A549 (cell line): ENCODE results near the gene UNKL. TPM values are rescaled to one million over a fixed set of nuclear protein-coding genes. Genes with fewer than 3 reads are reported as not detected.

Experiments
- ATAC-seq, 2 experiments: fragments of 200-7000 bp in 1 of 2; fragments of >200 bp in 1 of 2; cut with Nextera tagmentation in 1 of 2; cut with Tn5 transposase in 1 of 2; 3 replicates each; pipeline versions ENCODE4 v1.8.0 to v1.9.1; 2018 to 2020; ENCODE audit warnings: mild to moderate bottlenecking in 1 of 2, moderate library complexity in 1 of 2
- CTCF ChIA-PET: fragments of 300-600 bp; sonication (Branson Sonifier 250); formaldehyde crosslinking; extraction: SDS; loops from one replicate; lab custom pipeline; 2021; ENCODE audit warnings: antibody characterized with exemption, inconsistent platforms; lab: Yijun Ruan, JAX
- POLR2A ChIA-PET: fragments of 350-600 bp; formaldehyde crosslinking; extraction: SDS; loops from one replicate; lab custom pipeline; 2021; ENCODE audit warnings: antibody characterized with exemption, inconsistent platforms; lab: Yijun Ruan, JAX
- DNase-seq, 2 experiments: peaks; one replicate each; pipeline versions ENCODE4 v3.0.0 to v3.0.0-alpha.2; 2011 to 2016; ENCODE audit warnings: low read depth in 1 of 2, low spot score in 1 of 2
- FAIRE-seq: peaks from 2 replicates; lab custom pipeline; 2011; peaks lifted over from hg19 to GRCh38; lab: Jason Lieb, UNC
- H3K27ac ChIP-seq, 2 experiments: fragments of >200 bp; sonication (Bioruptor Twin); formaldehyde crosslinking; 3 replicates each; pipeline ENCODE4 v1.5.1; 2016 to 2017
- H3K4me1 ChIP-seq: fragments of >200 bp; sonication (Bioruptor Twin); formaldehyde crosslinking; 3 replicates; pipeline ENCODE4 v1.6.1; 2016
- H3K4me2 ChIP-seq: fragments of >200 bp; sonication (Bioruptor Twin); formaldehyde crosslinking; 3 replicates; pipeline ENCODE4 v1.6.1; 2016
- H3K4me3 ChIP-seq: fragments of >200 bp; sonication (Bioruptor Twin); formaldehyde crosslinking; 3 replicates; pipeline ENCODE4 v1.5.1; 2016
- H3K9me3 ChIP-seq: fragments of >200 bp; sonication (Bioruptor Twin); formaldehyde crosslinking; 3 replicates; pipeline ENCODE4 v1.6.1; 2016
- BHLHE40 ChIP-seq: IDR thresholded peaks from 2 replicates; pipeline ENCODE4 v1.6.1; 2012; ENCODE audit warnings: low read depth, low read length, inconsistent platforms
- CEBPB ChIP-seq, 2 experiments: fragments of >200 bp in 1 of 2; sonication (Bioruptor Twin) in 1 of 2; formaldehyde crosslinking in 1 of 2; IDR thresholded peaks; 2 replicates each; pipeline ENCODE4 v1.6.1; 2012 to 2016
- CHD4 ChIP-seq: fragments of 200-600 bp; sonication (generic); IDR thresholded peaks from 2 replicates; pipeline ENCODE4 v1.6.1; 2016; ENCODE audit warnings: antibody characterized with exemption, mild to moderate bottlenecking, borderline replicate concordance
- EHMT2 ChIP-seq: fragments of 200-600 bp; sonication (generic); IDR thresholded peaks from 2 replicates; pipeline ENCODE4 v1.6.1; 2016; ENCODE audit warnings: antibody characterized with exemption, low read depth, mild to moderate bottlenecking, moderate library complexity
- FOSB ChIP-seq: fragments of 250-450 bp; sonication (Bioruptor Pico); IDR thresholded peaks from 2 replicates; pipeline ENCODE4 v1.5.0; 2020; ENCODE audit warnings: mild to moderate bottlenecking, moderate library complexity
- FOSL2 ChIP-seq, 2 experiments: fragments of 450-650 bp in 1 of 2; fragments of >200 bp in 1 of 2; sonication (Bioruptor Twin) in 1 of 2; formaldehyde crosslinking; IDR thresholded peaks; 2 replicates each; pipeline versions ENCODE4 v1.5.0 to v1.6.1; 2016 to 2020; ENCODE audit warnings: mild to moderate bottlenecking in 1 of 2, moderate library complexity in 1 of 2
- FOXS1 ChIP-seq: fragments of 250-450 bp; sonication (Bioruptor Pico); IDR thresholded peaks from 2 replicates; pipeline ENCODE4 v1.5.0; 2020; ENCODE audit warnings: mild to moderate bottlenecking, moderate library complexity
- GATA3 ChIP-seq: IDR thresholded peaks from 2 replicates; pipeline ENCODE4 v1.6.1; 2012; ENCODE audit warnings: borderline replicate concordance
- HDAC2 ChIP-seq: fragments of 200-600 bp; sonication (generic); IDR thresholded peaks from 2 replicates; pipeline ENCODE4 v1.6.1; 2016
- HEYL ChIP-seq: fragments of 250-450 bp; sonication (Bioruptor Pico); IDR thresholded peaks from 2 replicates; pipeline ENCODE4 v1.8.0; 2021; ENCODE audit warnings: mild to moderate bottlenecking, moderate library complexity
- HOXB13 ChIP-seq: fragments of 250-450 bp; sonication (Bioruptor Pico); IDR thresholded peaks from 2 replicates; pipeline ENCODE4 v1.5.0; 2020; ENCODE audit warnings: low read depth, mild to moderate bottlenecking, moderate library complexity
- JUNB ChIP-seq: fragments of >200 bp; sonication (Bioruptor Twin); formaldehyde crosslinking; IDR thresholded peaks from 2 replicates; pipeline ENCODE4 v1.6.1; 2016
- MAFK ChIP-seq: fragments of 450-650 bp; IDR thresholded peaks from 2 replicates; pipeline ENCODE4 v1.6.1; 2014; ENCODE audit not compliant: partially characterized antibody
- MYC ChIP-seq: IDR thresholded peaks from 2 replicates; pipeline ENCODE4 v1.6.1; 2012; ENCODE audit warnings: mild to moderate bottlenecking, inconsistent platforms, low read length, improper control_type of control experiment, borderline replicate concordance
- PHF8 ChIP-seq: fragments of 200-600 bp; sonication (generic); IDR thresholded peaks from 2 replicates; pipeline ENCODE4 v1.6.1; 2016; ENCODE audit warnings: low read depth, mild to moderate bottlenecking, antibody characterized with exemption, moderate library complexity, borderline replicate concordance
- RARB ChIP-seq: fragments of 250-450 bp; sonication (Bioruptor Pico); IDR thresholded peaks from 2 replicates; pipeline ENCODE4 v1.8.0; 2021; ENCODE audit warnings: mild to moderate bottlenecking, moderate library complexity
- RNF2 ChIP-seq: fragments of 200-600 bp; sonication (generic); IDR thresholded peaks from 2 replicates; pipeline ENCODE4 v1.6.1; 2016; ENCODE audit warnings: low read depth, mild to moderate bottlenecking, antibody characterized with exemption, moderate library complexity, borderline replicate concordance
- SREBF2 ChIP-seq: fragments of 450-650 bp; IDR thresholded peaks from 2 replicates; pipeline ENCODE4 v1.6.1; 2014; ENCODE audit warnings: mild to moderate bottlenecking, moderate library complexity
- TFCP2L1 ChIP-seq: fragments of 250-450 bp; sonication (Bioruptor Pico); IDR thresholded peaks from 2 replicates; pipeline ENCODE4 v1.5.0; 2021; ENCODE audit warnings: mild to moderate bottlenecking
- TP53 ChIP-seq: fragments of 250-450 bp; sonication (Bioruptor Pico); IDR thresholded peaks from 2 replicates; pipeline ENCODE4 v1.5.0; 2021; ENCODE audit warnings: mild to moderate bottlenecking, moderate library complexity
- ZC3H11A ChIP-seq: fragments of 450-650 bp; IDR thresholded peaks from 2 replicates; pipeline ENCODE4 v1.6.1; 2014; ENCODE audit warnings: antibody characterized with exemption, mild to moderate bottlenecking
- ZSCAN20 ChIP-seq: fragments of 250-450 bp; sonication (Bioruptor Pico); IDR thresholded peaks from 2 replicates; pipeline ENCODE4 v1.8.0; 2022; ENCODE audit warnings: mild to moderate bottlenecking, moderate library complexity
- WGBS: methylation state at CpG from one replicate; pipeline ENCODE4 v1.1.6; 2017; ENCODE audit errors: missing lambda C conversion rate; 5-methylcytosine and 5-hydroxymethylcytosine counted together
- polyA plus RNA-seq, 4 experiments: library from polyadenylated mRNA; depleted of rRNA in 3 of 4; stranded (reverse); fragments of >200 nt; fragmentation: RNase III in 1 of 4; extraction: RNeasy Plus Mini Kit Qiagen cat#74134 plus additional on column Dnase treatment in 1 of 4; gene quantifications; 2 replicates in 3 of 4; 3 replicates in 1 of 4; pipeline ENCODE4 v1.2.3, GENCODE V29; 2011 to 2017
- TF ChIP-seq, protein P1 (sequence below): fragments of >200 bp; sonication (Bioruptor Twin); formaldehyde crosslinking; IDR thresholded peaks from 3 replicates; pipeline ENCODE4 v1.5.1; 2016
- TF ChIP-seq, protein P2 (sequence below): fragments of >200 bp; sonication (Bioruptor Twin); formaldehyde crosslinking; IDR thresholded peaks from 2 replicates; pipeline ENCODE4 v1.6.1; 2016
- TF ChIP-seq, protein P3 (sequence below): IDR thresholded peaks from 2 replicates; pipeline ENCODE4 v1.6.1; 2012
- TF ChIP-seq, protein P4 (sequence below): fragments of 250-450 bp; sonication (Bioruptor Pico); IDR thresholded peaks from 2 replicates; pipeline ENCODE4 v1.5.0; 2020; ENCODE audit warnings: low read depth, mild to moderate bottlenecking, moderate library complexity
- TF ChIP-seq, protein P5 (sequence below): IDR thresholded peaks from 2 replicates; pipeline ENCODE4 v1.6.1; 2012; ENCODE audit warnings: low read depth, borderline replicate concordance
- TF ChIP-seq, protein P6 (sequence below): fragments of 250-450 bp; sonication (Bioruptor Pico); IDR thresholded peaks from 2 replicates; pipeline ENCODE4 v1.5.0; 2021; ENCODE audit warnings: mild to moderate bottlenecking, moderate library complexity, borderline replicate concordance

UNKL gene
- polyA plus RNA-seq, 2 of the 4 experiments (the other 2 are of a cell fraction): 20.7 to 37.6 TPM

DNA sequence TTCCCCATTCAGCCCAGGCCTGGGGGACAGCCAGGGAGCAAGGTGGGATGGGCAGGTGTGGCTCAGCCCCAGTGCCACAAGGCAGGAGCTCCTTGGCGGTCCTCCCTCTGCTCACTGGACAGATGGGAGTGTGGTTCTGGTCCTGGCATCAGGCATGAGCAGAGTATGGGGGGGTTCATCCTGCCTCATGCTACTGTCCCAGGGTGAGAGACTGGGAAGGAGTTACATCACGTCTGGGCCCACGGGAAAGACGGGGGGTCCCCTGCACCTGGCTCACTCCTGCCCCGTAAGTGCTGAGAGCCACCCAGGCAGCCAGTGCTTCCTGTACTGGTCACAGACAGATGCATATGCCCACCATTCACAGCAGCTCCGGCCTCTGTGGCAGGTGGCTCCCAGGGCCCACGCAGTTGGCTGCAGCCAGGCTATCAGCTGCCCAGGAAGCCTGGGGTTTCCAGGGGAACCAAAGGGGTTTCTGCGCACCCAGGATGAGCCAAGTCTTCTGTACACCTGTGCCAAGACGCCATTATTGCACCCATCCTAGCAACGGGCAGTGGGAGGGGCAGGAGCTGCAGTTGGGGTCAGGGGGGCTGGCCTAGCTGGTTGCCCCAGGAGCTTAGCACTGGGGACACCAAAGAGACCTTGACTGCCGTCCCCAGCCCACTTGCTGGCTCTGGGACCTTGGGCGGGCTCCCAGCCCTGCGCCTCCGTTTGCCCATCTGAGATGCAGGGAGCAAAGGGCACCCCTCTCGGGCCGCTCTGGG is 79.1 kb downstream of the UNKL start:
- peaks cover 32% of the 10 kb centered on the region for H3K4me1 ChIP-seq
- FAIRE-seq (no peak), DNase-seq (no peak), ATAC-seq (peak; percentile 1 to 12; a peak in 3 of 6 replicates)
- no peak overlapping the region for H3K27ac ChIP-seq
- WGBS: 14% methylated on average over 11 of the region's 16 CpGs
- H3K4me2 ChIP-seq: no peak overlapping the region; the same call in 2 of the 3 replicates
- POLR2A ChIA-PET: no interaction called here
- no peak overlapping the region for H3K4me3 ChIP-seq
- CTCF ChIA-PET: interaction anchor here (0.6 to 5.5 kb wide), 6 partner anchors 11 to 42 kb away, joined by 3 to 46 read pairs (median 18); no protein-coding TSS in a partner anchor
- TF ChIP-seq TFCP2L1 (CRISPR knock-in tag) (no peak), RARB (CRISPR knock-in tag) (no peak), HOXB13 (no peak), FOXS1 (CRISPR knock-in tag) (no peak), MAFK (no peak), HEYL (CRISPR knock-in tag) (no peak), JUNB (no peak), BHLHE40 (no peak), SREBF2 (no peak), EHMT2 (no peak), ZC3H11A (no peak), RNF2 (no peak), PHF8 (no peak), FOSL2 (IDR thresholded peaks at IDR 0.05) (no peak), FOSL2 (CRISPR knock-in tag; IDR thresholded peaks at IDR 0.05) (no peak)
- TF ChIP-seq, protein P1, sequence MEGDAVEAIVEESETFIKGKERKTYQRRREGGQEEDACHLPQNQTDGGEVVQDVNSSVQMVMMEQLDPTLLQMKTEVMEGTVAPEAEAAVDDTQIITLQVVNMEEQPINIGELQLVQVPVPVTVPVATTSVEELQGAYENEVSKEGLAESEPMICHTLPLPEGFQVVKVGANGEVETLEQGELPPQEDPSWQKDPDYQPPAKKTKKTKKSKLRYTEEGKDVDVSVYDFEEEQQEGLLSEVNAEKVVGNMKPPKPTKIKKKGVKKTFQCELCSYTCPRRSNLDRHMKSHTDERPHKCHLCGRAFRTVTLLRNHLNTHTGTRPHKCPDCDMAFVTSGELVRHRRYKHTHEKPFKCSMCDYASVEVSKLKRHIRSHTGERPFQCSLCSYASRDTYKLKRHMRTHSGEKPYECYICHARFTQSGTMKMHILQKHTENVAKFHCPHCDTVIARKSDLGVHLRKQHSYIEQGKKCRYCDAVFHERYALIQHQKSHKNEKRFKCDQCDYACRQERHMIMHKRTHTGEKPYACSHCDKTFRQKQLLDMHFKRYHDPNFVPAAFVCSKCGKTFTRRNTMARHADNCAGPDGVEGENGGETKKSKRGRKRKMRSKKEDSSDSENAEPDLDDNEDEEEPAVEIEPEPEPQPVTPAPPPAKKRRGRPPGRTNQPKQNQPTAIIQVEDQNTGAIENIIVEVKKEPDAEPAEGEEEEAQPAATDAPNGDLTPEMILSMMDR: no peak
- TF ChIP-seq, protein P2, sequence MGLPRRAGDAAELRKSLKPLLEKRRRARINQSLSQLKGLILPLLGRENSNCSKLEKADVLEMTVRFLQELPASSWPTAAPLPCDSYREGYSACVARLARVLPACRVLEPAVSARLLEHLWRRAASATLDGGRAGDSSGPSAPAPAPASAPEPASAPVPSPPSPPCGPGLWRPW: no peak
- TF ChIP-seq, protein P3, sequence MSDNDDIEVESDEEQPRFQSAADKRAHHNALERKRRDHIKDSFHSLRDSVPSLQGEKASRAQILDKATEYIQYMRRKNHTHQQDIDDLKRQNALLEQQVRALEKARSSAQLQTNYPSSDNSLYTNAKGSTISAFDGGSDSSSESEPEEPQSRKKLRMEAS: no peak
- TF ChIP-seq, protein P4, sequence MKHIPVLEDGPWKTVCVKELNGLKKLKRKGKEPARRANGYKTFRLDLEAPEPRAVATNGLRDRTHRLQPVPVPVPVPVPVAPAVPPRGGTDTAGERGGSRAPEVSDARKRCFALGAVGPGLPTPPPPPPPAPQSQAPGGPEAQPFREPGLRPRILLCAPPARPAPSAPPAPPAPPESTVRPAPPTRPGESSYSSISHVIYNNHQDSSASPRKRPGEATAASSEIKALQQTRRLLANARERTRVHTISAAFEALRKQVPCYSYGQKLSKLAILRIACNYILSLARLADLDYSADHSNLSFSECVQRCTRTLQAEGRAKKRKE (CRISPR knock-in tag): no peak
- H3K9me3 ChIP-seq: no peaks in the 10 kb centered on the region

DNA sequence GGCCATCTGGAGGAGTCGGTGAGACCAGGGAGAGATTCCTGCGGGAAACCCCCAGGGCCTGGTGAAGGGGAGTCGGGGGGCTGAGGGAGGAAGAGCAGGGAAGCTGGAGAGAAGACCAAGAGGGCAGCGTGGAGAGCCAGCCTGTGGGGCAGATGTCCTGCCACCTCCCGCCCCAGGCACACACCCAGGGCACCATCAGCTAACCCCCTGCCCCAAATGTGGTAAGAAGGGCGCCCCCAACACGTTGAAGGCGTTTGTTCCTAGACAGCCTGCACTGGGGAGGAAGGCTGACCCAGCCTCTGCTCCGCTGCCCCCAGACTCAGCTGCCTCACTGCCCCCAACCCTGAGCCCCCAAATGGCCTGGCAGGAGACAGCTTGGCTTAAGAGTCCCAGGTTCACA is 79.8 kb downstream of the UNKL start:
- peak overlapping the region; percentile 99; the same call in 1 of the 3 replicates for H3K4me2 ChIP-seq
- TF ChIP-seq JUNB (no peak), CEBPB (IDR thresholded peaks at IDR 0.05) (no peak), CHD4 (no peak), ZSCAN20 (CRISPR knock-in tag) (no peak), FOSB (no peak), MYC (no peak), TFCP2L1 (CRISPR knock-in tag) (no peak), HEYL (CRISPR knock-in tag) (no peak), GATA3 (no peak), RARB (CRISPR knock-in tag) (no peak), HDAC2 (no peak), TP53 (CRISPR knock-in tag) (no peak)
- TF ChIP-seq, protein P5, sequence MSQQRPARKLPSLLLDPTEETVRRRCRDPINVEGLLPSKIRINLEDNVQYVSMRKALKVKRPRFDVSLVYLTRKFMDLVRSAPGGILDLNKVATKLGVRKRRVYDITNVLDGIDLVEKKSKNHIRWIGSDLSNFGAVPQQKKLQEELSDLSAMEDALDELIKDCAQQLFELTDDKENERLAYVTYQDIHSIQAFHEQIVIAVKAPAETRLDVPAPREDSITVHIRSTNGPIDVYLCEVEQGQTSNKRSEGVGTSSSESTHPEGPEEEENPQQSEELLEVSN: no peak
- TF ChIP-seq, protein P6, sequence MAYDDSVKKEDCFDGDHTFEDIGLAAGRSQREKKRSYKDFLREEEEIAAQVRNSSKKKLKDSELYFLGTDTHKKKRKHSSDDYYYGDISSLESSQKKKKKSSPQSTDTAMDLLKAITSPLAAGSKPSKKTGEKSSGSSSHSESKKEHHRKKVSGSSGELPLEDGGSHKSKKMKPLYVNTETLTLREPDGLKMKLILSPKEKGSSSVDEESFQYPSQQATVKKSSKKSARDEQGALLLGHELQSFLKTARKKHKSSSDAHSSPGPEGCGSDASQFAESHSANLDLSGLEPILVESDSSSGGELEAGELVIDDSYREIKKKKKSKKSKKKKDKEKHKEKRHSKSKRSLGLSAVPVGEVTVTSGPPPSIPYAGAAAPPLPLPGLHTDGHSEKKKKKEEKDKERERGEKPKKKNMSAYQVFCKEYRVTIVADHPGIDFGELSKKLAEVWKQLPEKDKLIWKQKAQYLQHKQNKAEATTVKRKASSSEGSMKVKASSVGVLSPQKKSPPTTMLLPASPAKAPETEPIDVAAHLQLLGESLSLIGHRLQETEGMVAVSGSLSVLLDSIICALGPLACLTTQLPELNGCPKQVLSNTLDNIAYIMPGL (CRISPR knock-in tag): no peak
- TF ChIP-seq, protein P2: no peak
- TF ChIP-seq, protein P1: no peak

More for the DNA sequence above, 79.8 kb downstream of the UNKL start:
- Histone ChIP-seq H3K27ac (no peak overlapping the region), H3K9me3 (no peaks in the 10 kb centered on the region), H3K4me1 (peaks cover 32% of the 10 kb centered on the region), H3K4me3 (no peak overlapping the region)
- no peak for ATAC-seq
- whole genome bisulfite sequencing: 14% methylated on average over 8 of the region's 9 CpGs
- FAIRE-seq: no peak
- POLR2A ChIA-PET: no interaction called here
- CTCF ChIA-PET: interaction anchor here (1.7 to 5.5 kb wide), 4 partner anchors 10 to 34 kb away, joined by 6 to 46 read pairs (median 36); no protein-coding TSS in a partner anchor
- DNase-seq: no peak
